ENCODE data around the gene TCAP. TPM values are rescaled to one million over a fixed set of nuclear protein-coding genes. Genes with fewer than 3 reads are reported as not detected.

Gene TCAP
- total and polyA plus RNA-seq, 10 donors = 1.5 to 3.2 (median 2.2) TPM

DNA sequence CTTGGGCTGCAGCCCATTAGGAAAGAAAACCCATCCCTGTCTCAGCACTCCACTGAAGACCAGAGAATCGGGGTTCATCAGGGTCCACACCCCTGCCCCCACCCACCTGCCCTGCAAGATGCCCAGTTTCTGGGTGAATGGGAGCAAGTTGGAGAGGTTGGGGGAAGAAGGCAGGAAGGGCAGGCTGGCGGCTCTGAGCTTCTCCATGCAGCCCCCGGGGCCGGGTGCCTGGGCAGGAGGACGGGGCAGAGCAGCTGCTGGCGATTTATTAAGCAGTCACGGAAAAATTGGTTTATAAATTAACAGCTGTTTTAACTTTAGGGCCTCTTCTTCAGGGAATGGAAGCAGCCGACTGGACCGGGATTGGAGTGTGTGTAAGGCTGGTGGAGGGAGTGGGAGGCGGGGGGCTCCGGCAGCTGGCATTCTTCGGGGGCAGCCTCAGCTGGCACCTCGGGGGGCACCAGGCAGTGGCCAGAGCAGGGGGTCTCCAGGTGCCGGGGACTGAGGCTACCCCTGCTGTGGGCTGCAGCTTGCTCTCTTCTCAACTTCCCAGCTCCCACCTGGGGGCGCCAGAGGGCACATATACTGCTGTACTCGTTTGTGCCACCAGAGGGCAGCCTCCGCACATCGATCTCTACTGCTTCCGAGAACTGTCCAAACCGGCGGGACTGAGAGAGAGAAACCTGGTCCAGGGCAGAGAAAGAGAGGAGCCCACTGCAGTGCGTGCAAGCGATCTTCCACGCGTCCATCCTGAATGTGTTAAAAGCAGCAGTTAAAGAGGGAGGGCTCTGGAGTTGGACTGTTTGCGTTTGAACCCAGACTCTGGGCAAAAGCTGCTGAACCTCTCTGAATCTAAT lies 43.4 kb upstream of the TCAP start:
- Histone ChIP-seq H3K9me3 (no peaks in the 10 kb centered on the region), H3K4me3 (peak overlapping the region in 3 of 8 donors; percentile 3 to 46 (median 13)), H3K27me3 (replicated peaks in 1 of 7) (peaks cover 0 to 67% (median 27%) of the 10 kb centered on the region in 7 donors), H3K36me3 (no peaks in the 10 kb centered on the region), H3K4me1 (peaks cover 0 to 52% (median 42%) of the 10 kb centered on the region in 6 donors), H3K27ac (peak overlapping the region in 5 of 8 donors; percentile 10 to 59 (median 32))
- 10 to 16% (median 15%) methylated on average over 25 to 26 of the region's 26 CpGs for WGBS, 5 donors
- intact Hi-C loops (cut with DNase I; ENCODE audit: low total_unique reads) = loop anchor here (2.0 to 10.0 kb wide), 3 partner anchors 73 to 243 kb away; partner anchors contain the start of genes IKZF3 and ZPBP2
- TF ChIP-seq POLR2AphosphoS5 (IDR thresholded peaks at IDR 0.05) (peak in 2 of 3 donors; percentile 64 to 71), POLR2A (IDR thresholded peaks at IDR 0.05) (no peak), CTCF (IDR thresholded peaks at IDR 0.05 in 8 of 11, conservative IDR thresholded peaks at IDR 0.05 in 3 of 11) (peak; percentile 99 to 100 (median 99))
- peak; percentile 97 for DNase-seq

DNA sequence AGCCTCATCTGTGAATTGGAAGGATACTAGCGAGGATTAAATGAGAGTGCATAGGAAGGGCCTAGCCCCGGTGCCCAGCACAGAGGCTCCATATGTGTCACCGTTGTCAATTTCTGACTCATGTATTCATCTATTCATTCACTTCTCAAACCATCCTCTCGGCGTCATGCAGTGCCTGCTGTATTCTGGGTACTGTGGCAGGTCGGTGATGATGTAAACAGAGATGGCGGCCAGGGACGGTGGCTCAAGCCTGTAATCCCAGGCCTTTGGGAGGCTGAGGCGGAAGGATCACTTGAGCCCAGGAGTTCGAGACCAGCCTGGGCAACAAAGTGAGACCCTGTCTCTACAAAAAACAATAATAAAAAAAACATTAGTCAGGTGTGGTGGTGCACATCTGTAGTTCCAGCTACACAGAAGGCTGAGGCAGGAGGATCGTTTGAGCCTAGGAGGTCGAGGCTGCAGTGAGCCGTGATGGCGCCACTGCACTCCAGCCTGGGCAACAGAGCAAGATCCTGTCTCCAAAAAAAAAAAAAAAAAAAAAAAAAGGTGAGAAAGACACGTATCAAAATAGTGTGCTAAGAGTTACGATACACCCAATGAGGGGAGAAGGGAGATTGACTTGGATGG lies 42.7 kb upstream of the TCAP start:
- DNase-seq = no peak
- Histone ChIP-seq H3K4me1 (peaks cover 0 to 52% (median 42%) of the 10 kb centered on the region in 6 donors), H3K4me3 (peak overlapping the region in 3 of 8 donors; percentile 3 to 46 (median 13)), H3K36me3 (no peaks in the 10 kb centered on the region), H3K27me3 (replicated peaks in 1 of 7) (peaks cover 0 to 67% (median 28%) of the 10 kb centered on the region in 7 donors), H3K9me3 (no peaks in the 10 kb centered on the region), H3K27ac (peak overlapping the region in 5 of 8 donors; percentile 10 to 59 (median 32))
- intact Hi-C loops (cut with DNase I; ENCODE audit: low total_unique reads) = loop anchor here (2.0 to 10.0 kb wide), 3 partner anchors 74 to 242 kb away; partner anchors contain the start of genes IKZF3 and ZPBP2
- 51 to 65% (median 54%) methylated on average over 15 to 16 of the region's 16 CpGs for WGBS, 5 donors
- TF ChIP-seq CTCF (IDR thresholded peaks at IDR 0.05 in 8 of 11, conservative IDR thresholded peaks at IDR 0.05 in 3 of 11) (no peak), POLR2AphosphoS5 (IDR thresholded peaks at IDR 0.05) (no peak), POLR2A (IDR thresholded peaks at IDR 0.05) (no peak)

DNA sequence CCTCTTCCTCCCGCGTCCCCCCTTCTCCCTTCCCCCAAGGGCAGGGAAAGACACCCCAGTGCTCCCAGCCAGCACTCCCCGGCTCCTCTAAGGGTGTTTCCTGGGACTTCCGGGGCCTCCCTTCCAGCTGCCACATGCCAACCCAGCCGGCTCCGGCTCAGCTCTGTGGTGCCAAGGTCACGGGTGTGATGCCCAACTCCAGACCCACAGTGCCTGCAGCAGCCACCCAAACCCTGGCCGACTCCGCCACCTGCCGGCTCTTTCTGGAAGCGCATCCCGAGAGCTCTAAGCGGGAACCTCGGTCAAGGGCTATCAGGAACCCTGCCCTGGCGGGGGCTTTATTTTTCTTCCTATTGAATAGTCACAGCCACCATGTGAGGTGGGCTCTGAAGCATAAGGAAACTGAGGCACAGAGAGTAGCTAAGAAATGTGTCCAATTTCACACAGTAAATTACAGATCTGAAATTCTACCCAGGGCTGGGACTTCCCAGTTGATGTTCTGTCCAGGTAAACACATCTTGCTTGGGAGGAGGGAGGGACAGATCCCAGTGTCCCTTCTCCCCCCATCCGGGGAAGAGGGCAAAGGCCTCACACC lies 41.7 kb upstream of the TCAP start:
- H3K9me3 ChIP-seq = no peaks in the 10 kb centered on the region
- no peak overlapping the region for H3K27ac ChIP-seq
- H3K4me1 ChIP-seq = peaks cover 0 to 49% (median 37%) of the 10 kb centered on the region in 6 donors
- peaks cover 0 to 67% (median 35%) of the 10 kb centered on the region in 7 donors for H3K27me3 ChIP-seq (replicated peaks in 1 of 7)
- intact Hi-C loops (cut with DNase I; ENCODE audit: low total_unique reads) = loop anchor here (2.0 to 10.0 kb wide), 3 partner anchors 75 to 241 kb away; partner anchors contain the start of genes IKZF3 and ZPBP2
- 1 to 6% (median 4%) methylated on average over 14 to 16 of the region's 16 CpGs for WGBS, 5 donors
- no peaks in the 10 kb centered on the region for H3K36me3 ChIP-seq
- DNase-seq = peak; percentile 96
- no peak overlapping the region for H3K4me3 ChIP-seq
- TF ChIP-seq CTCF (IDR thresholded peaks at IDR 0.05 in 8 of 11, conservative IDR thresholded peaks at IDR 0.05 in 3 of 11) = peak; percentile 75 to 99 (median 96)
- no peak for TF ChIP-seq POLR2A (IDR thresholded peaks at IDR 0.05)
- peak; percentile 16 to 61 (median 51) for TF ChIP-seq POLR2AphosphoS5 (IDR thresholded peaks at IDR 0.05)

Data from spleen (tissue), 11 donors.